Stimulated activated CD4-positive, alpha-beta T cell treated with anti-CD3 and anti-CD28 coated beads, Interleukin-15, amount 100 ng/mL, for 48 hours (primary cell): ENCODE data around the gene BAAT.
"Not testable (repeated sequence)": the region's sequence is repeated elsewhere in the genome, so short reads cannot be mapped to it uniquely, and the experiment has no call there.

Experiments used
- DNase-seq, 2 donors: peaks; one replicate each; pipeline ENCODE4 v3.0.0-alpha.2; 2020; ENCODE audit warnings: low read depth in 2 of 2

Gene BAAT

GRCh38 chr9:101360647-101361046 lies 24.2 kb downstream of the BAAT start:
- no peak for DNase-seq

- DNase-seq = no peak
These were observed 25.1 kb downstream of the BAAT start for GRCh38 chr9:101359679-101360078.

DNA sequence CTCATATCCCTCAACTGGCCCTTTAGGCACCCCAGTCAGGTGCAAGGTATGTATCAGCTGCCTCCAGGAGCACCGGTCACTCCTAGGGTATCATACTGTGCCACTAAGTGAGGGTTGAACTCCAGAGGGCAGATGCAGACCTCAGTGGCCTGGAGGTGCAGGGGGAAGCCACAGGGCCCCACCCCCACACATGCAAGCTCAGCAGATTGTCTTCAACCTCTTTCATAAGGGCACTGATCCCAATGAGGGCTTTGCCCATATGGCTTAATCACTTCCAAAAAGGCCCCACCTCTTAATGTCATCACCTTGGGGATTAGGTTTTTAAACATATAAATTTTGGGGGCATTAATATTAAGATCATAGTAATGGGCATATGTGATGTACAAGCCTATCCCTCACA lies 28.2 kb downstream of the BAAT start:
- no peak for DNase-seq

- DNase-seq = no peak
These were observed 29.8 kb downstream of the BAAT start for GRCh38 chr9:101354765-101355708.

GRCh38 chr9:101354143-101354764 lies 30.6 kb downstream of the BAAT start:
- no peak for DNase-seq

- DNase-seq = no peak
These were observed 31.1 kb downstream of the BAAT start for GRCh38 chr9:101353683-101354082.

GRCh38 chr9:101352892-101353463 lies 31.8 kb downstream of the BAAT start:
- no peak for DNase-seq

GRCh38 chr9:101350285-101350684 lies 34.5 kb downstream of the BAAT start:
- no peak for DNase-seq

- no peak for DNase-seq
These were observed 42.2 kb downstream of the BAAT start for GRCh38 chr9:101342595-101342994.

DNA sequence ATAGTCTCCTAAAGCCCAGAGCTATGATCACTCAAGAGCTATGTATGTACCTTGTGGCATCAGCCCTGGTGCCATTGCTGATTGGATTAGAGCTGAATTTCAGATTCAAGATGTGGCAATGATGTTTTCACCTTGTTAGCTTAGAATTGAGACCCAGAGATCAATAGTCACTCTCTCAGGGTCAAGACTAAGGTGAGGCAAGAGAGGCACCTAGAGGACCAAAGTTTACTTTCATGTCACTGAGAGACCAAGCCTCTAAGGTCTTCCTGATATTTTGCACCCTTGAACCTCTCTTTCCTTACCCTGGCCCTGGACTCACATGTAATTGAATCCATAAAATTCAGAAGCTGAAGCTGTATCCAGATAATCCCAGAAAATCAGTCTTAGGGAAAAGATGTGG lies 42.8 kb downstream of the BAAT start:
- no peak for DNase-seq

GRCh38 chr9:101337237-101337636 lies 47.6 kb downstream of the BAAT start:
- DNase-seq = no peak

DNA sequence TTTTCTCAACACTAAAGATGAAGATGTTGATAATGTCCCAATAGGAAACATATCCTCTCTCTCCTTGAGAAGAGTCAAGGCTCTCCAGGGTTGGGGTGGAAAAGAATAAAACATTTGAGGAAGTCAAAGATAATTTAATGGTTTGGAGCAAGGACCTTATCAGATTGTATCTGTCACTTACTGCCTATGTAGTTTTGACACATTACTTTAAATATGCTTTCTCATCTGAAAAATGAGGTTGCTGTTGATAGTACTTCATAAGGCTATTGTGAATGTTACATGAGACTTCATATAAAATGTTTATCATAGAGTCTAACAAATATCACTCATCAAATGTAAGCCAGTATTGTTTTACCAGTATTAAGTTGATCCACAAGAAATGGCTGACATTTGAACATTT lies 48.7 kb downstream of the BAAT start:
- DNase-seq = no peak

DNA sequence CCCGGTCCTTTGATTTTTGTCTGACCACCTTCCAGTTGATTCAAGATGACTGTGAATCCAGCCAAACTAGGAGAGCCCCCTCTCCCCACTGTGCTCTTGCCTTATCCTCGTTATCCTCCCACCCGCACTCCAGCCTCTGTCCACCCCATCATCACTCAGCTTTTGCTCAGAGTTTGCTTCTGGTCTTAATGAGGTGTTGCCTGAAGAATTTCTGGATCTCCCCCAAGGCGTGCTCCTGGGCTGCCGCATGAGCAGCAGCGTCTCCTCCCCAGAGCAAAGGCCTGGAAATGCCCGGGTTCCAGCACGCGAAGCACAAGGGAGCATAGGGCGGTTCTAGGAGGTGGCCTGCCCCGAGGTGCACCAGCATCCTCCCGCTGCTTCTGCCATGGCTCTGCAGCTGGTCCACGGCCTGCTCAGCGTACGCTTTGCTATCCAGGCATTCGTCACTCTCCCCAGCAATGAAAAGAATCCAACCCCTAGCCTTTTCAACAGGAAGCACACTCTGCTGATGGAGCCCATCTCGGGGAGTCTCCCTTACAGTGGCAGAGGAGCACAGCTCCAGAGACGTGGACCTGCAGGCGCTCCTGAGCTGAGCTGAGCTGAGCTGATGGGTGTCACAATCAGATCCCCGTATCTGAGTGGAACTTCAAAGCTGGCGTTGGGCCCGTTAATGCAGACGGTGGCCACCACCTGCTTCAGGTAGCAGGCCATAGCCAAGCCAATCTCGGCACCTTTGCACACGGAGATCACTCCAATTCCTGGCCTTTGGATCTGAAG lies 50.7 kb downstream of the BAAT start:
- no peak for DNase-seq

DNA sequence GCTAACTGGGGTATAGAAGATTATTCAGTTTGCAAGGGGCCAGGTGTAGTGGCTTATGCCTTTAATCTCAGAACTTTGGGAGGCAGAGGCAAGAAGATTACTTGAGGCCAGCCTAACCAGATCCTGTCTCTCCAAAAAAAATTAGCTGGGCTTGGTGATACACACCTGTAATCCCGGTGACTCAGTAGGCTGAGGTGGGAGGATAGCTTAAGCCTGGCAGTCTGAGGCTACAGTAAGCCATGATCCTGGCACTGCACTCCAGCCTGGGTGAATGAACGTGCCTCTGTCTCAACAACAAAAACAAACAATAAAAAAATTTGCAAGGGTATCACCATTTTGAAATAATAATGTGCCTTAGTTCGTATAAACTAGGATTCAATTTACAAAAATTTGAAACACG lies 51.3 kb downstream of the BAAT start:
- DNase-seq = no peak

- DNase-seq = no peak
These were observed 52.4 kb downstream of the BAAT start for GRCh38 chr9:101332362-101332761.

- DNase-seq = not testable (repeated sequence)
These were observed 57.3 kb downstream of the BAAT start for GRCh38 chr9:101327422-101327909.

DNA sequence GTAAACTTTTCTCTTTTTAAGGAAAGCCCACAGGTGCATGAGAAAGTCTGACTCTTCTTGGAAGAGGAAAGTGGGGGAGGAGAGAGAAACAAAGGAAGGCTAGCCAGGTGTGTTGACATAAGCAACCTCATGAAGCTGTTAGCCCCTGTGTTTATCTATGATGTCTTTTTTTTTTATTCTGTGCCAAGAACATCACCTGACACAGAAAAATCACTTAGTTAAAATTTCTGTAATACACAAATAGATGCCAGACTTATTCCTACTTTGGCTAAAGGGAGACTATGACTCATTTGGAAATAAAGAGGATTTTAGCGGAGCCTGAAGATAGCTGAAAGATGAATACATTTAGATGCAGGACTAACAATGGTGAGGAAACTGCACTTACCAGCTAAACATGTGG lies 58.3 kb downstream of the BAAT start:
- DNase-seq = no peak

GRCh38 chr9:101326035-101326434 lies 58.8 kb downstream of the BAAT start:
- no peak for DNase-seq

GRCh38 chr9:101325053-101325452 lies 59.8 kb downstream of the BAAT start:
- DNase-seq = no peak

- DNase-seq = no peak
These were observed 60.5 kb downstream of the BAAT start for GRCh38 chr9:101324245-101324804.

- DNase-seq = no peak
These were observed 61.7 kb downstream of the BAAT start for GRCh38 chr9:101323129-101323528.

DNA sequence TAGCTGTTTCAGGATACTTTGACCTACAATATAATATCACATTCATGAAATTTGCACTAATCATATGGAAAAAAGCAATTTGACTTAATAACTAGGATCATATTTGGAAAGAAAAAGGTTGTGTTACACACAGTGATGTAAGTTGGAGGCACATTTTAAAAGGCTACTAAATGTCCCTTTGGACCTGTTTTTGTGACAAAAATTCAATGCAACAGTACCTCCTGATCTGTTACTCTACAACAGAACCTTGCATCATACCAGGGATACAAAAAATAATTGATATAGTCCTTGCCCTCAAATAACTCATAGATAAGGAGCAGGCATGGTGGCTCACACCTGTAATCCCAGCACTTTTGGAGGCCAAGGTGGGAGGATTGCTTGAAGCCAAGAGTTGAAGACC lies 67.1 kb downstream of the BAAT start:
- no peak for DNase-seq
